ENCODE measurements around the gene MAP1A. TPM values are rescaled to one million over a fixed set of nuclear protein-coding genes. Genes with fewer than 3 reads are reported as not detected.

The MAP1A gene
- total and polyA plus RNA-seq, 12 donors, result 3.4 to 139 (median 45.5) TPM

DNA sequence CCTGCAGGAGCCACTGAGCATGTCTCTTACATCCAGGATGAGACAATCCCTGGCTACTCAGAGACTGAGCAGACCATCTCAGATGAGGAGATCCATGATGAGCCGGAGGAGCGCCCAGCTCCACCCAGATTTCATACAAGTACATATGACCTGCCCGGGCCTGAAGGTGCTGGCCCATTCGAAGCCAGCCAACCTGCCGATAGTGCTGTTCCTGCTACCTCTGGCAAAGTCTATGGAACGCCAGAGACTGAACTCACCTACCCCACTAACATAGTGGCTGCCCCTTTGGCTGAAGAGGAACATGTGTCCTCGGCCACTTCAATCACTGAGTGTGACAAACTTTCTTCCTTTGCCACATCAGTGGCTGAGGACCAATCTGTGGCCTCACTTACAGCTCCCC, 6.2 kb downstream of the MAP1A start:
- WGBS, 2 donors, result 91 to 93% methylated on average over 7 of the region's 7 CpGs
- Histone ChIP-seq H3K27me3 (peaks cover 0 to 5% (median 0%) of the 10 kb centered on the region in 7 donors), H3K27ac (no peak overlapping the region), H3K9me3 (no peaks in the 10 kb centered on the region), H3K4me3 (no peak overlapping the region), H3K36me3 (peaks cover 0 to 80% (median 47%) of the 10 kb centered on the region in 9 donors), H3K4me1 (peaks cover 0 to 9% (median 5%) of the 10 kb centered on the region in 9 donors)
- intact Hi-C loops (cut with DNase I), result no loop called here
- DNase-seq (no peak), ATAC-seq (no peak)
- TF ChIP-seq, protein P1, sequence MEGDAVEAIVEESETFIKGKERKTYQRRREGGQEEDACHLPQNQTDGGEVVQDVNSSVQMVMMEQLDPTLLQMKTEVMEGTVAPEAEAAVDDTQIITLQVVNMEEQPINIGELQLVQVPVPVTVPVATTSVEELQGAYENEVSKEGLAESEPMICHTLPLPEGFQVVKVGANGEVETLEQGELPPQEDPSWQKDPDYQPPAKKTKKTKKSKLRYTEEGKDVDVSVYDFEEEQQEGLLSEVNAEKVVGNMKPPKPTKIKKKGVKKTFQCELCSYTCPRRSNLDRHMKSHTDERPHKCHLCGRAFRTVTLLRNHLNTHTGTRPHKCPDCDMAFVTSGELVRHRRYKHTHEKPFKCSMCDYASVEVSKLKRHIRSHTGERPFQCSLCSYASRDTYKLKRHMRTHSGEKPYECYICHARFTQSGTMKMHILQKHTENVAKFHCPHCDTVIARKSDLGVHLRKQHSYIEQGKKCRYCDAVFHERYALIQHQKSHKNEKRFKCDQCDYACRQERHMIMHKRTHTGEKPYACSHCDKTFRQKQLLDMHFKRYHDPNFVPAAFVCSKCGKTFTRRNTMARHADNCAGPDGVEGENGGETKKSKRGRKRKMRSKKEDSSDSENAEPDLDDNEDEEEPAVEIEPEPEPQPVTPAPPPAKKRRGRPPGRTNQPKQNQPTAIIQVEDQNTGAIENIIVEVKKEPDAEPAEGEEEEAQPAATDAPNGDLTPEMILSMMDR (IDR thresholded peaks at IDR 0.05), result no peak

DNA sequence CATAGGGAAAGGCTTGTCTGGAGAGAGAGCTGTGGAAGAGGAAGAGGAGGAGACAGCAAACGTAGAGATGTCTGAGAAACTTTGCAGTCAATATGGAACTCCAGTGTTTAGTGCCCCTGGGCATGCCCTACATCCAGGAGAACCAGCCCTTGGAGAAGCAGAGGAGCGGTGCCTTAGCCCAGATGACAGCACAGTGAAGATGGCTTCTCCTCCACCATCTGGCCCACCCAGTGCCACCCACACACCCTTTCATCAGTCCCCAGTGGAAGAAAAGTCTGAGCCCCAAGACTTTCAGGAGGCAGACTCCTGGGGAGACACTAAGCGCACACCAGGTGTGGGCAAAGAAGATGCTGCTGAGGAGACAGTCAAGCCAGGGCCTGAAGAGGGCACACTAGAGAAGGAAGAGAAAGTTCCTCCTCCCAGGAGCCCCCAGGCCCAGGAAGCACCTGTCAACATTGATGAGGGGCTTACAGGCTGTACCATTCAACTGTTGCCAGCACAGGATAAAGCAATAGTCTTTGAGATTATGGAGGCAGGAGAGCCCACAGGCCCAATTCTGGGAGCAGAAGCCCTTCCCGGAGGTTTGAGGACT, 6.9 kb downstream of the MAP1A start:
- no peak for DNase-seq
- no peak overlapping the region for H3K4me3 ChIP-seq
- H3K27me3 ChIP-seq, result peaks cover 0 to under 1% (median 0%) of the 10 kb centered on the region in 7 donors
- peaks cover 0 to 80% (median 47%) of the 10 kb centered on the region in 9 donors for H3K36me3 ChIP-seq
- intact Hi-C loops (cut with DNase I), result no loop called here
- WGBS, 2 donors, result 90 to 91% methylated on average over 4 of the region's 4 CpGs
- ATAC-seq, result no peak
- no peak overlapping the region for H3K27ac ChIP-seq
- TF ChIP-seq, protein P1 (IDR thresholded peaks at IDR 0.05), result no peak
- no peaks in the 10 kb centered on the region for H3K9me3 ChIP-seq
- peaks cover 0 to 1% (median 0%) of the 10 kb centered on the region in 9 donors for H3K4me1 ChIP-seq

DNA sequence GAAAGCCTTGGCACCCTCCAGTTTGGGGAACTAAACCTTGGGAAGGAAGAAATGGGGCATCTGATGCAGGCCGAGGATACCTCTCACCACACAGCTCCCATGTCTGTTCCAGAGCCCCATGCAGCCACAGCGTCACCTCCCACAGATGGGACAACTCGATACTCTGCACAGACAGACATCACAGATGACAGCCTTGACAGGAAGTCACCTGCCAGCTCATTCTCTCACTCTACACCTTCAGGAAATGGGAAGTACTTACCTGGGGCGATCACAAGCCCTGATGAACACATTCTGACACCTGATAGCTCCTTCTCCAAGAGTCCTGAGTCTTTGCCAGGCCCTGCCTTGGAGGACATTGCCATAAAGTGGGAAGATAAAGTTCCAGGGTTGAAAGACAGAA, 7.7 kb downstream of the MAP1A start:
- Histone ChIP-seq H3K27me3 (no peaks in the 10 kb centered on the region), H3K36me3 (peaks cover 0 to 80% (median 47%) of the 10 kb centered on the region in 9 donors), H3K4me3 (no peak overlapping the region), H3K4me1 (no peaks in the 10 kb centered on the region), H3K9me3 (no peaks in the 10 kb centered on the region), H3K27ac (no peak overlapping the region)
- DNase-seq, result no peak
- ATAC-seq, result no peak
- intact Hi-C loops (cut with DNase I), result no loop called here
- WGBS, 2 donors, result 90 to 100% methylated on average over 4 of the region's 4 CpGs
- TF ChIP-seq, protein P1 (IDR thresholded peaks at IDR 0.05), result no peak

DNA sequence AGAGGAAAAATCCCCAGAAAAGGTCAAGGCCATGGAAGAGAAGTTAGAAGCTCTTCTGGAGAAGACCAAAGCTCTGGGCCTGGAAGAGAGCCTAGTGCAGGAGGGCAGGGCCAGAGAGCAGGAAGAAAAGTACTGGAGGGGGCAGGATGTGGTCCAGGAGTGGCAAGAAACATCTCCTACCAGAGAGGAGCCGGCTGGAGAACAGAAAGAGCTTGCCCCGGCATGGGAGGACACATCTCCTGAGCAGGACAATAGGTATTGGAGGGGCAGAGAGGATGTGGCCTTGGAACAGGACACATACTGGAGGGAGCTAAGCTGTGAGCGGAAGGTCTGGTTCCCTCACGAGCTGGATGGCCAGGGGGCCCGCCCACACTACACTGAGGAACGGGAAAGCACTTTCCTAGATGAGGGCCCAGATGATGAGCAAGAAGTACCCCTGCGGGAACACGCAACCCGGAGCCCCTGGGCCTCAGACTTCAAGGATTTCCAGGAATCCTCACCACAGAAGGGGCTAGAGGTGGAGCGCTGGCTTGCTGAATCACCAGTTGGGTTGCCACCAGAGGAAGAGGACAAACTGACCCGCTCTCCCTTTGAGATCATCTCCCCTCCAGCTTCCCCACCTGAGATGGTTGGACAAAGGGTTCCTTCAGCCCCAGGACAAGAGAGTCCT, 9.0 kb downstream of the MAP1A start:
- intact Hi-C loops (cut with DNase I), result no loop called here
- DNase-seq (no peak), ATAC-seq (no peak)
- Histone ChIP-seq H3K36me3 (peaks cover 0 to 69% (median 39%) of the 10 kb centered on the region in 9 donors), H3K27ac (no peak overlapping the region), H3K9me3 (no peaks in the 10 kb centered on the region), H3K4me1 (peaks cover 0 to 6% (median 0%) of the 10 kb centered on the region in 9 donors), H3K4me3 (no peak overlapping the region), H3K27me3 (no peaks in the 10 kb centered on the region)
- WGBS, 2 donors, result 81 to 87% methylated on average over 11 of the region's 11 CpGs
- TF ChIP-seq, protein P1 (IDR thresholded peaks at IDR 0.05), result no peak

All from heart right ventricle (tissue), 16 donors.